Chondrocyte (in vitro differentiated cells): Measurements from ENCODE around the gene ENPEP. TPM values are rescaled to one million over a fixed set of nuclear protein-coding genes. Genes with fewer than 3 reads are reported as not detected.
A peak's percentile ranks its signal among the peaks of the same experiment; 100 is the strongest.
"Not testable (repeated sequence)": the region's sequence is repeated elsewhere in the genome, so short reads cannot be mapped to it uniquely, and the experiment has no call there.

ENCODE experiments used
- DNase-seq: peaks from one replicate; pipeline ENCODE4 v3.0.0; 2021; ENCODE audit warnings: mixed read lengths, low spot score
- H3K27ac Mint-ChIP-seq: one replicate; pipeline ENCODE4 v1.8.0; 2021; ENCODE audit warnings: mild to moderate bottlenecking, moderate library complexity, mixed read lengths; ENCODE audit not compliant: unreplicated experiment
- H3K27me3 Mint-ChIP-seq: 2 replicates; pipeline ENCODE4 v1.8.0; 2021; ENCODE audit warnings: low read depth, mixed read lengths
- H3K36me3 Mint-ChIP-seq: 2 replicates; pipeline ENCODE4 v1.8.0; 2021; ENCODE audit warnings: low read depth, mixed read lengths
- H3K4me1 Mint-ChIP-seq: 2 replicates; pipeline ENCODE4 v1.8.0; 2021; ENCODE audit warnings: low read depth, mild to moderate bottlenecking, mixed read lengths
- H3K4me3 Mint-ChIP-seq: one replicate; pipeline ENCODE4 v1.8.0; 2021; ENCODE audit warnings: mild to moderate bottlenecking, moderate library complexity, mixed read lengths; ENCODE audit not compliant: unreplicated experiment
- H3K9me3 Mint-ChIP-seq: 2 replicates; pipeline ENCODE4 v1.8.0; 2021; ENCODE audit warnings: low read depth, mixed read lengths
- long read RNA-seq: library from polyadenylated mRNA; stranded (forward); transcript quantifications from one replicate; pipeline ENCODE4 v2.0.0, GENCODE V29; 2021
- total RNA-seq: library from RNA; stranded (reverse); gene quantifications from 3 replicates; pipeline ENCODE4 v1.2.1, GENCODE V29; 2021
- TF ChIP-seq, protein P1 (sequence below): fragments of 200-600 bp; sonication (generic); IDR thresholded peaks from 2 replicates; pipeline ENCODE4 v1.5.0; 2021; ENCODE audit warnings: antibody characterized with exemption, mild to moderate bottlenecking, moderate library complexity

ENPEP gene, protein sequence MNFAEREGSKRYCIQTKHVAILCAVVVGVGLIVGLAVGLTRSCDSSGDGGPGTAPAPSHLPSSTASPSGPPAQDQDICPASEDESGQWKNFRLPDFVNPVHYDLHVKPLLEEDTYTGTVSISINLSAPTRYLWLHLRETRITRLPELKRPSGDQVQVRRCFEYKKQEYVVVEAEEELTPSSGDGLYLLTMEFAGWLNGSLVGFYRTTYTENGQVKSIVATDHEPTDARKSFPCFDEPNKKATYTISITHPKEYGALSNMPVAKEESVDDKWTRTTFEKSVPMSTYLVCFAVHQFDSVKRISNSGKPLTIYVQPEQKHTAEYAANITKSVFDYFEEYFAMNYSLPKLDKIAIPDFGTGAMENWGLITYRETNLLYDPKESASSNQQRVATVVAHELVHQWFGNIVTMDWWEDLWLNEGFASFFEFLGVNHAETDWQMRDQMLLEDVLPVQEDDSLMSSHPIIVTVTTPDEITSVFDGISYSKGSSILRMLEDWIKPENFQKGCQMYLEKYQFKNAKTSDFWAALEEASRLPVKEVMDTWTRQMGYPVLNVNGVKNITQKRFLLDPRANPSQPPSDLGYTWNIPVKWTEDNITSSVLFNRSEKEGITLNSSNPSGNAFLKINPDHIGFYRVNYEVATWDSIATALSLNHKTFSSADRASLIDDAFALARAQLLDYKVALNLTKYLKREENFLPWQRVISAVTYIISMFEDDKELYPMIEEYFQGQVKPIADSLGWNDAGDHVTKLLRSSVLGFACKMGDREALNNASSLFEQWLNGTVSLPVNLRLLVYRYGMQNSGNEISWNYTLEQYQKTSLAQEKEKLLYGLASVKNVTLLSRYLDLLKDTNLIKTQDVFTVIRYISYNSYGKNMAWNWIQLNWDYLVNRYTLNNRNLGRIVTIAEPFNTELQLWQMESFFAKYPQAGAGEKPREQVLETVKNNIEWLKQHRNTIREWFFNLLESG
- total RNA-seq, result 0.63 to 2.2 TPM (median 0.72 TPM) in 3 replicates
- long read RNA-seq, partial matches to known transcripts, result 0 of 1 reads
- long read RNA-seq, other reads (novel, unspliced or antisense), result 1 of 1 reads

DNA sequence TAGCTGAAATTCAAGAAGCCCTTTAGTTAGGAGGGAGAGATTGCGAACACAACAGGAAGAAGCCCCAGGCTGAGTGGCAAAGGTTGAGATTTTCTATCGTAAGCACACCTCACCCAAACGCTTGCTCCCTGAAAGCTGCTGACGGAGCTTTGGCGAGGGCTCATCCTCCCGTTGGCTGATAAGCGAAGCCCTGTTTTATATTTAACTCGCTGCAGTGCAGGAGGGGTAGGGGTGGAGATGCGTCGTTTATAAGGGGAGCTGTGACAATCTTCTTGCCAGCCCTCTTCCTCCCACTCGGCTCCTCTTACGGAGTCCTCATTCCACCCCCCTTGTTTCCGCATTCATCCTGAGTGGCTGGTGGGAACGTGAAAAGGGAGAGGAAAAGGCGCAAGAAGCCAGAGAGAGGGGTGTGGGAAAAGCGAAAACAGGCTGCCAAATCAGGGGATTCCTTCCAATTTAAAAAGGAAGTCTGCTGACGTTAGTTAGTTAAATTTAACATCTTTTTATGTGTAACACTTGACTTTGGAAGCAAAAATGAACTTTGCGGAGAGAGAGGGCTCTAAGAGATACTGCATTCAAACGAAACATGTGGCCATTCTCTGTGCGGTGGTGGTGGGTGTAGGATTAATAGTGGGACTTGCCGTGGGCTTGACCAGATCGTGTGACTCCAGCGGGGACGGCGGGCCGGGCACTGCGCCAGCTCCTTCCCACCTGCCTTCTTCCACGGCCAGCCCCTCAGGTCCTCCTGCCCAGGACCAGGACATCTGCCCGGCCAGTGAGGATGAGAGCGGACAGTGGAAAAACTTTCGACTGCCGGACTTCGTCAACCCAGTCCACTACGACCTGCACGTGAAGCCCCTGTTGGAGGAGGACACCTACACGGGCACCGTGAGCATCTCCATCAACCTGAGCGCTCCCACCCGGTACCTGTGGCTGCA, at the start of gene ENPEP:
TSS of gene ENPEP (plus strand) at position 275 of the 938 bp plus-strand sequence. CDS start at position 535, 260 bp downstream.
- TF ChIP-seq, protein P1, sequence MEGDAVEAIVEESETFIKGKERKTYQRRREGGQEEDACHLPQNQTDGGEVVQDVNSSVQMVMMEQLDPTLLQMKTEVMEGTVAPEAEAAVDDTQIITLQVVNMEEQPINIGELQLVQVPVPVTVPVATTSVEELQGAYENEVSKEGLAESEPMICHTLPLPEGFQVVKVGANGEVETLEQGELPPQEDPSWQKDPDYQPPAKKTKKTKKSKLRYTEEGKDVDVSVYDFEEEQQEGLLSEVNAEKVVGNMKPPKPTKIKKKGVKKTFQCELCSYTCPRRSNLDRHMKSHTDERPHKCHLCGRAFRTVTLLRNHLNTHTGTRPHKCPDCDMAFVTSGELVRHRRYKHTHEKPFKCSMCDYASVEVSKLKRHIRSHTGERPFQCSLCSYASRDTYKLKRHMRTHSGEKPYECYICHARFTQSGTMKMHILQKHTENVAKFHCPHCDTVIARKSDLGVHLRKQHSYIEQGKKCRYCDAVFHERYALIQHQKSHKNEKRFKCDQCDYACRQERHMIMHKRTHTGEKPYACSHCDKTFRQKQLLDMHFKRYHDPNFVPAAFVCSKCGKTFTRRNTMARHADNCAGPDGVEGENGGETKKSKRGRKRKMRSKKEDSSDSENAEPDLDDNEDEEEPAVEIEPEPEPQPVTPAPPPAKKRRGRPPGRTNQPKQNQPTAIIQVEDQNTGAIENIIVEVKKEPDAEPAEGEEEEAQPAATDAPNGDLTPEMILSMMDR, result no peak
- Mint-ChIP-seq H3K9me3 (peaks cover 3% of the 10 kb centered on the region), H3K4me3 (no peak within 1 kb of the TSS), H3K27me3 (no peaks in the 10 kb centered on the region), H3K27ac (no peak within 1 kb of the TSS), H3K4me1 (peaks cover 24% of the 10 kb centered on the region), H3K36me3 (no peaks in the 10 kb centered on the region)
- DNase-seq, result peak; percentile 87

DNA sequence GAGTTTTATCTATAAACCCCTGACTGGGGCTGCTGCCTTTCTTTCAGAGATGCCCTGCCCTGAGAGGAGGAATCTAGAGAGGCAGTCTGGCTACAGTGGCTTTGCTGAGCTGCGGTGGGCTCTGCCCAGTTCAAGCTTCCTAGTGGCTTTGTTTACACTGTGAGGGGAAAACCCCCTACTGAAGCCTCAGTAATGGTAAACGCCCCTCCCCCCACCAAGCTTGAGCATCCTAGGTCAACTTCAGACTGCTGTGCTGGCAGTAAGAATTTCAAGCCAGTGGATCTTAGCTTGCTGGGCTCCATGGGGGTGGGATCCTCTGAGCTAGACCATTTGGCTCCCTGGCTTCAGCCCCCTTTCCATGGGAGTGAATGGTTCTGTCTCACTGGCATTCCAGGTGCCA, 44.1 kb upstream of the ENPEP start:
- not testable (repeated sequence) for DNase-seq, H3K4me1 Mint-ChIP-seq, H3K27ac Mint-ChIP-seq, H3K4me3 Mint-ChIP-seq, H3K27me3 Mint-ChIP-seq
- H3K9me3 Mint-ChIP-seq, result peaks cover 39% of the 10 kb centered on the region
- H3K36me3 Mint-ChIP-seq, result peaks cover 11% of the 10 kb centered on the region

DNA sequence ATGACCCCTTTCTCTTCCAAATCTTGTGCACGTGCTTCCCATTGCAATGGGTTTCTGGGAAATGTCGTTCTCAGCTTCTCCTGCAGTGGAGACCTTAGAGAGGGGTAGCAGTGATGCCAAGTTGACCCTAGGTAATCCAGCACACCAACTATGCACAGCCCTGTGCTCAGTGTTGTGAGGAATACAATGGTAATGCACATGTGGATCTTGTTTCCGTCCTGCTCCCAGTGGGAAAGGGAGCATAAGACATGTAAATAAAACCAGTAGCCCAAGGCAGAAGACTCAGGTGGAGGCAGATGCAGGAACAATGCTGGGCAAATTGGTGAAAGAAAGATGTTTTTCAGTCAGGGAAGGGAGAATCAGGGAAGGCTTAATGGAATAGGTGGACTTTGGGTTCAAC, 38.7 kb upstream of the ENPEP start:
- not testable (repeated sequence) for H3K4me3 Mint-ChIP-seq, H3K4me1 Mint-ChIP-seq, H3K27me3 Mint-ChIP-seq, H3K36me3 Mint-ChIP-seq, H3K27ac Mint-ChIP-seq, H3K9me3 Mint-ChIP-seq, DNase-seq

DNA sequence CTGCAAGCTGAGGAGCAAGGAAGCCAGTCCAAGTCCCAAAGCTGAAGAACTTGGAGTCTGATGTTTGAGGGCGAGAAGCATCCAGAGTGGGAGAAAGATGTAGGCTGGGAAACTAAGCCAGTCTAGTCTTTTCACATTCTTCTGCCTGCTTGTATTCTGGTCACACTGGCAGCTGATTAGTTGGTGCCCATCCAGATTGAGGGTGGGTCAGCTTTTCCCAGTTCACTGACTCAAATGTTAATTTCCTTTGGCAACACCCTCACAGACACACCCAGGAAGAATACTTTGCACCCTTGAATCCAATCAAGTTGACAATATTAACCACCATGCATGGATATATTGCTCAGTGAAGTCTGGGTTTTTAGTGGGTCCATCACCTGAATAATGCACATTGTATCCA, 36.7 kb upstream of the ENPEP start:
- DNase-seq, H3K4me3 Mint-ChIP-seq, H3K27ac Mint-ChIP-seq, H3K36me3 Mint-ChIP-seq, H3K9me3 Mint-ChIP-seq, H3K4me1 Mint-ChIP-seq, H3K27me3 Mint-ChIP-seq: not testable (repeated sequence)

DNA sequence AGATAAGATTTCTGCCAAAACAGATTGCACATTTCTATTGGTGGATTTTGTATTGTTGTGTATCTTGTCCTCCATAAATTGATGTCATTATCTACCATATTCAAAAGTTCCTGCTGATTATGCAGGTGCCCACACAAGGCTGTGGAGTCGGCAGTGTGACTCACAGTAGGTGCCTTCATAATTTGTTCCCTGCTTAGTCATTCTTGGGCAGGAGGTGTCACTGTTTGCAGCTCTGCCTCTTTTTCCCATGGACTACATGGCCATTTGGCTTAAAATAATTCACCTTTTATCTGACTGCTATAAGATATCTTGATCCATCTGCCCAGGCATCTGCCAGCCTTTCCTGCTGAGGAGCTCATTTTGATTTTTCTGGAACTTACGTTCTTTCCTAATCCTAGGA, 33.6 kb upstream of the ENPEP start:
- H3K4me3 Mint-ChIP-seq, result no peak overlapping the region
- H3K4me1 Mint-ChIP-seq, result no peaks in the 10 kb centered on the region
- TF ChIP-seq, protein P1, result peak; percentile 33
- DNase-seq, result no peak
- H3K36me3 Mint-ChIP-seq, result no peaks in the 10 kb centered on the region
- H3K9me3 Mint-ChIP-seq, result no peaks in the 10 kb centered on the region
- H3K27ac Mint-ChIP-seq, result no peak overlapping the region
- H3K27me3 Mint-ChIP-seq, result peaks cover 2% of the 10 kb centered on the region

DNA sequence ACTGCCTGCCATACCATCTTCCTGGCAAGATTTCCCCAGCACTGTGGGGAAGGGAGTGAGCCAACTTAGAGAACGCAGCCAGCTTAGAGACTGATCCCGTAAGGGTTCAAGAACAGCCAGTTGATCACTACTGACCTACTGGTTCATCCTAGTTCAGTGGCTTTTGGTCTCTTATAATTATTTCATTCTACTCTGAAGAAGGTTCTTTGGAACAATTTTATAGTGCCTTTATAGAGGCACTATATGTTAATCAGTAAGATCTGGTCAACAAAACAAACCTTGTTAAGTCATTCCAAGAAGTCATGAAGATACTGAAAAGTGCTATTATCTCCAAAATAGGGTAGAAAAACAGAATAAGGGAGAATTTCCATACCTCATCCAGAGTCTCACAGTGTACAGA, 33.2 kb upstream of the ENPEP start:
- no peak for DNase-seq
- TF ChIP-seq, protein P1, result no peak
- Mint-ChIP-seq H3K9me3 (no peaks in the 10 kb centered on the region), H3K36me3 (no peaks in the 10 kb centered on the region), H3K27me3 (peaks cover 2% of the 10 kb centered on the region), H3K4me1 (no peaks in the 10 kb centered on the region), H3K4me3 (no peak overlapping the region), H3K27ac (no peak overlapping the region)
